Osteoblast (primary cell): Measurements from ENCODE around the gene MRAP2. TPM values are rescaled to one million over a fixed set of nuclear protein-coding genes. Genes with fewer than 3 reads are reported as not detected.
"Not testable (repeated sequence)": the region's sequence is repeated elsewhere in the genome, so short reads cannot be mapped to it uniquely, and the experiment has no call there.

Experiments
- DNase-seq: peaks from one replicate; pipeline ENCODE4 v3.0.0; 2011; ENCODE audit warnings: low spot score, mixed read lengths; ENCODE audit not compliant: insufficient read length; ENCODE audit errors: missing footprints
- H2AFZ ChIP-seq: 2 replicates; pipeline ENCODE4 v1.6.0; 2011; ENCODE audit warnings: mild to moderate bottlenecking, low read length
- H3K27ac ChIP-seq: 2 replicates; pipeline ENCODE4 v1.5.1; 2011; ENCODE audit warnings: mild to moderate bottlenecking, low read depth, low read length, moderate library complexity
- H3K27me3 ChIP-seq: 2 replicates; pipeline ENCODE4 v1.6.0; 2012; ENCODE audit warnings: mild to moderate bottlenecking, control low read depth, inconsistent platforms, low read length, moderate library complexity; ENCODE audit not compliant: insufficient read depth
- H3K36me3 ChIP-seq: 2 replicates; pipeline ENCODE4 v1.5.1; 2011; ENCODE audit warnings: mild to moderate bottlenecking, low read length, control low read depth, moderate library complexity; ENCODE audit not compliant: insufficient read depth
- H3K4me1 ChIP-seq: 2 replicates; pipeline ENCODE4 v1.5.1; 2011; ENCODE audit warnings: mild to moderate bottlenecking, low read length, control low read depth, moderate library complexity; ENCODE audit not compliant: insufficient read depth
- H3K4me2 ChIP-seq: 2 replicates; pipeline ENCODE4 v1.6.0; 2011; ENCODE audit warnings: mild to moderate bottlenecking, low read length; ENCODE audit not compliant: insufficient read depth
- H3K4me3 ChIP-seq: fragments of 200-600 bp; sonication (generic); 3 replicates; pipeline ENCODE4 v1.5.1; 2012; ENCODE audit warnings: mild to moderate bottlenecking, low read length, inconsistent platforms; ENCODE audit not compliant: insufficient read depth
- H3K79me2 ChIP-seq: 2 replicates; pipeline ENCODE4 v1.6.0; 2012; ENCODE audit warnings: mild to moderate bottlenecking, low read length, control low read depth, inconsistent platforms; ENCODE audit not compliant: insufficient read depth
- H3K9me3 ChIP-seq: 2 replicates; pipeline ENCODE4 v1.5.1; 2011; ENCODE audit warnings: low read depth, low read length, control low read depth
- H4K20me1 ChIP-seq: 2 replicates; pipeline ENCODE4 v1.6.0; 2012; ENCODE audit warnings: mild to moderate bottlenecking, low read length, control low read depth; ENCODE audit not compliant: insufficient read depth
- total RNA-seq: library from RNA; depleted of rRNA; stranded (reverse); fragments of >200 nt; gene quantifications from 2 replicates; pipeline ENCODE4 v1.2.3, GENCODE V29; 2012
- TF ChIP-seq, protein P1 (sequence below): IDR thresholded peaks from 2 replicates; pipeline ENCODE4 v1.5.1; 2011; ENCODE audit warnings: mild to moderate bottlenecking, low read depth, low read length, moderate library complexity; ENCODE audit errors: extremely low read depth

MRAP2 gene
- total RNA-seq, 1 donor, result 5.1 TPM

DNA sequence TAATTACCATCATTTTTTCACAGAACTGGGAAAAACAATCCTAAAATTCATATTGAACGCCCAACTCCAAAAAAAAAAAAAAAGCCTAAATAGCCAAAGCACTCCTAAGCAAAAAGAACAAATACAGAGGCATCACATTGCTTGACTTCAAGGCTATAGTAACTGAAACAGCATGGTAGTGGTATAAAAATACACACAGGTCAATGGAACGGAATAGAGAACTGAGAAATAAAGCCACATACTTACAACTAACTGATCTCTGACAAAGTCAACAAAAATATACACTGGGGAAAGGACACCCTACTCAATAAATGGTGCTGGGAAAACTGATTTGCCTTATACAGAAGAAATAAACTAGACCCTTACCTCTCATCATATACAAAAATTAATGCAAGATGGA lies 89.6 kb downstream of the MRAP2 start:
- Histone ChIP-seq H3K9me3 (no peaks in the 10 kb centered on the region), H3K27me3 (no peaks in the 10 kb centered on the region), H3K36me3 (no peaks in the 10 kb centered on the region), H3K79me2 (no peaks in the 10 kb centered on the region), H3K4me2 (no peak overlapping the region), H2AFZ (no peak overlapping the region), H3K4me3 (no peak overlapping the region), H3K4me1 (no peaks in the 10 kb centered on the region), H4K20me1 (no peaks in the 10 kb centered on the region), H3K27ac (no peak overlapping the region)
- TF ChIP-seq, protein P1, sequence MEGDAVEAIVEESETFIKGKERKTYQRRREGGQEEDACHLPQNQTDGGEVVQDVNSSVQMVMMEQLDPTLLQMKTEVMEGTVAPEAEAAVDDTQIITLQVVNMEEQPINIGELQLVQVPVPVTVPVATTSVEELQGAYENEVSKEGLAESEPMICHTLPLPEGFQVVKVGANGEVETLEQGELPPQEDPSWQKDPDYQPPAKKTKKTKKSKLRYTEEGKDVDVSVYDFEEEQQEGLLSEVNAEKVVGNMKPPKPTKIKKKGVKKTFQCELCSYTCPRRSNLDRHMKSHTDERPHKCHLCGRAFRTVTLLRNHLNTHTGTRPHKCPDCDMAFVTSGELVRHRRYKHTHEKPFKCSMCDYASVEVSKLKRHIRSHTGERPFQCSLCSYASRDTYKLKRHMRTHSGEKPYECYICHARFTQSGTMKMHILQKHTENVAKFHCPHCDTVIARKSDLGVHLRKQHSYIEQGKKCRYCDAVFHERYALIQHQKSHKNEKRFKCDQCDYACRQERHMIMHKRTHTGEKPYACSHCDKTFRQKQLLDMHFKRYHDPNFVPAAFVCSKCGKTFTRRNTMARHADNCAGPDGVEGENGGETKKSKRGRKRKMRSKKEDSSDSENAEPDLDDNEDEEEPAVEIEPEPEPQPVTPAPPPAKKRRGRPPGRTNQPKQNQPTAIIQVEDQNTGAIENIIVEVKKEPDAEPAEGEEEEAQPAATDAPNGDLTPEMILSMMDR, result no peak
- DNase-seq, result no peak

DNA sequence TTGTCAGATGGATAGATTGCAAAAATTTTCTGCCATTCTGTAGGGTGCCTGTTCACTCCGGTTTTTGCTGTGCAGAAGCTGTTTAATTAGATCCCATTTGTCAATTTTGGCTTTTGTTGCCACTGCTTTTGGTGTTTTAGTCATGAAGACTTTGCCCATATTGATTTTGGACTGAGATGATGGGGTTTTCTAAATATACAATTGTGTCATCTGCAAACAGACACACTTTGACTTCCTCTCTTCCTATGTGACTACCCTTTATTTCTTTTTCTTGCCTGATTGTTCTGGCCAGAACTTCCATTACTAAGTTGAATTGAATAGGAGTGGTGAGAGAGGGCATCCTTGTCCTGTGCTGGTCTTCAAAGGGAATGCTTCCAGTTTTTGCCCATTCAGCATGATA lies 96.0 kb downstream of the MRAP2 start:
- not testable (repeated sequence) for H3K79me2 ChIP-seq, H4K20me1 ChIP-seq, H3K9me3 ChIP-seq, H3K27me3 ChIP-seq, H3K4me3 ChIP-seq, H3K4me1 ChIP-seq, H3K27ac ChIP-seq, DNase-seq, H2AFZ ChIP-seq, H3K4me2 ChIP-seq, H3K36me3 ChIP-seq

DNA sequence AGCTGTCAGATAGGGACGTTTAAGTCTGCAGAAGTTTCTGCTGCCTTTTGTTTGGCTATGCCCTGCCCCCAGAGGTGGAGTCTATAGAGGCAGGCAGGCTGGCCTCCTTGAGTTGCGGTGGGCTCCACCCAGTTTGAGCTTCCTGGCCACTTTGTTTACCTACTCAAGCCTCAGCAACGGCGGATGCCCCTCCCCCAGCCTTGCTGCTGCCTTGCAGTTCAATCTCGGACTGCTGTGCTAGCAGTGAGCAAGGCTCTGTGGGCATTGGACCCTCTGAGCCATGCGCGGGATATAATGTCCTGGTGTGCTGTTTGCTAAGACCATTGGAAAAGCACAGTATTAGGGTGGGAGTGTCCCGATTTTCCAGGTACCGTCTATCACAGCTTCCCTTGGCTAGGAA lies 99.8 kb downstream of the MRAP2 start:
- not testable (repeated sequence) for H3K9me3 ChIP-seq, H3K79me2 ChIP-seq, DNase-seq, H3K27me3 ChIP-seq, H3K4me2 ChIP-seq, H3K36me3 ChIP-seq, H3K4me1 ChIP-seq, H2AFZ ChIP-seq, H4K20me1 ChIP-seq, H3K4me3 ChIP-seq, H3K27ac ChIP-seq

DNA sequence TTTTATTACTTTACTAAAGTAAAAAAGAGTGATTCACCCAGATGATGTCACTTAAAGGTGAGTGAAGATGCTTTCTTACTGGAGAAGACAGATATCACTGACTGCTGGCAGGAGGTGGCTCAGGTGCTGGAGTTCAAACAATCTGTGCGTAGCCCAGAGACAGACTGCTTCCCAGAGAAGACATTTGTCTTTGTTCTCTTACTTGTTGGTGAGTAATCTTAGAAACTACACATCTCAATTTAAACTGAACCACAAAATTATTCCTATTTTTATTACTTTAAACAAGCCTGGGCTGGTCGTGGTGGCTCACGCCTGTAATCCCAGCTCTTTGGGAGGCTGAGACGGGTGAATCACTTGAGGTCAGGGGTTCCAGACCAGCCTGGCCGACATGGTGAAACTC lies 101.7 kb downstream of the MRAP2 start:
- no peak for DNase-seq
- no peaks in the 10 kb centered on the region for H3K27me3 ChIP-seq
- TF ChIP-seq, protein P1, result no peak
- H3K4me3 ChIP-seq, result no peak overlapping the region
- H3K27ac ChIP-seq, result no peak overlapping the region
- H2AFZ ChIP-seq, result no peak overlapping the region
- no peaks in the 10 kb centered on the region for H4K20me1 ChIP-seq
- H3K9me3 ChIP-seq, result no peaks in the 10 kb centered on the region
- no peaks in the 10 kb centered on the region for H3K36me3 ChIP-seq
- no peak overlapping the region for H3K4me2 ChIP-seq
- no peaks in the 10 kb centered on the region for H3K79me2 ChIP-seq
- H3K4me1 ChIP-seq, result no peaks in the 10 kb centered on the region

DNA sequence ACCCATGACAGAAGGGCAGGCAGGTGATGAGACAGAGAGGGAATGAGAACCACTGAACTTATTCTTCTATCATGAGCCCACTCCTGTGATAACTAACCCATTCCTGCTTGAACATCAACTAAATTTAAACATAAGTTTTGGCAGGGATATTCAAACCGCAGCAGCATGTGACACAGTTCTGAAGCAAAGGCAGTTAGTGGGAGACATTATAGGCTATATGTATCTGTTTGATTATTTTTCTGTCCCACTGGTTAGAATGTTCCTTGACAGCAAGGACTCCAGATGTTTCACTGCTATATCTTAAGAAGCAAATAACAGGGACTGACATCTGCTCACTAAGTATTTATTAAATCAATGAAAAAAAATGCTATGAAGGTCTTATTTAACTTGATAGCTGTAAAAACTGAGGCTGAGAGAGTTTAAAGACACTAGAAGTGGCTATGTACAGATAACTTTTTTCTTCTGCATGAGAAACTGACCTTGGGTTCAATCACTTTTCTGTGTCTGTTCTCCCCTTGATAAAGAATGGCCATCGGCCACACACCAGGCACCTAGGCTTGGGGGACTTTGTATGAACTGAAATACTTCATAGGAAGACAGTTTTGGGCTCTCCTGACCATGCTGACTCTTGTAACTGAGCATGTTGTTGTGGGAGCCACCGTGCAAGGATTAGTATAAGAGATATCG lies 102.9 kb downstream of the MRAP2 start:
- TF ChIP-seq, protein P1, result no peak
- no peak for DNase-seq

More for the DNA sequence above, 102.9 kb downstream of the MRAP2 start:
- H3K4me2 ChIP-seq, result no peak overlapping the region
- H3K27ac ChIP-seq, result no peak overlapping the region
- H3K36me3 ChIP-seq, result no peaks in the 10 kb centered on the region
- H3K4me3 ChIP-seq, result no peak overlapping the region
- no peaks in the 10 kb centered on the region for H3K27me3 ChIP-seq
- H3K4me1 ChIP-seq, result no peaks in the 10 kb centered on the region
- H2AFZ ChIP-seq, result no peak overlapping the region
- H3K9me3 ChIP-seq, result no peaks in the 10 kb centered on the region
- H4K20me1 ChIP-seq, result no peaks in the 10 kb centered on the region
- no peaks in the 10 kb centered on the region for H3K79me2 ChIP-seq
